8988T (cell line): ENCODE data around the gene INPP5J.
"Not testable (repeated sequence)": the region's sequence is repeated elsewhere in the genome, so short reads cannot be mapped to it uniquely, and the experiment has no call there.

Experiments used
- DNase-seq: peaks from one replicate; pipeline ENCODE4 v3.0.0; 2011

INPP5J gene

GRCh38 chr22:31122532-31123291 lies at the start of gene INPP5J:
INPP5J (plus strand) TSS chr22:31122966; CDS start chr22:31123015, 49 bp downstream.
- DNase-seq, result peak; percentile 67

GRCh38 chr22:31073125-31073524 lies 49.6 kb upstream of the INPP5J start:
- not testable (repeated sequence) for DNase-seq

- DNase-seq, result not testable (repeated sequence)
Observed at GRCh38 chr22:31073545-31074145, 49.1 kb upstream of the INPP5J start.

- no peak for DNase-seq
Observed at GRCh38 chr22:31075961-31076360, 46.8 kb upstream of the INPP5J start.

GRCh38 chr22:31077681-31078080 lies 45.1 kb upstream of the INPP5J start:
- no peak for DNase-seq

- DNase-seq, result not testable (repeated sequence)
Observed at GRCh38 chr22:31078389-31078788, 44.4 kb upstream of the INPP5J start.

GRCh38 chr22:31079095-31079642 lies 43.6 kb upstream of the INPP5J start:
- DNase-seq, result peak; percentile 14

- no peak for DNase-seq
Observed at GRCh38 chr22:31080164-31080847, 42.5 kb upstream of the INPP5J start.

- DNase-seq, result peak; percentile 89
Observed at GRCh38 chr22:31080848-31081649, 41.7 kb upstream of the INPP5J start, which contains the start of gene SMTN. SMTN (plus strand) TSS chr22:31081318; CDS start chr22:31083259, 1,941 bp downstream.

GRCh38 chr22:31081963-31082605 lies 40.7 kb upstream of the INPP5J start:
- peak; percentile 32 for DNase-seq

- DNase-seq, result peak; percentile 86
Observed at GRCh38 chr22:31082606-31083376, 40.0 kb upstream of the INPP5J start.

- peak; percentile 23 for DNase-seq
Observed at GRCh38 chr22:31083377-31083768, 39.4 kb upstream of the INPP5J start.

- DNase-seq, result peak; percentile 30
Observed at GRCh38 chr22:31083923-31084810, 38.6 kb upstream of the INPP5J start.

- DNase-seq, result peak; percentile 59
Observed at GRCh38 chr22:31084811-31085492, 37.8 kb upstream of the INPP5J start.

- DNase-seq, result no peak
Observed at GRCh38 chr22:31085493-31085824, 37.3 kb upstream of the INPP5J start.

GRCh38 chr22:31085928-31086327 lies 36.8 kb upstream of the INPP5J start:
- peak; percentile 31 for DNase-seq

GRCh38 chr22:31086703-31087330 lies 35.9 kb upstream of the INPP5J start:
- DNase-seq, result peak; percentile 32

- peak; percentile 14 for DNase-seq
Observed at GRCh38 chr22:31087744-31088215, 35.0 kb upstream of the INPP5J start.
